ENCODE data around the gene CDX1.

DNA sequence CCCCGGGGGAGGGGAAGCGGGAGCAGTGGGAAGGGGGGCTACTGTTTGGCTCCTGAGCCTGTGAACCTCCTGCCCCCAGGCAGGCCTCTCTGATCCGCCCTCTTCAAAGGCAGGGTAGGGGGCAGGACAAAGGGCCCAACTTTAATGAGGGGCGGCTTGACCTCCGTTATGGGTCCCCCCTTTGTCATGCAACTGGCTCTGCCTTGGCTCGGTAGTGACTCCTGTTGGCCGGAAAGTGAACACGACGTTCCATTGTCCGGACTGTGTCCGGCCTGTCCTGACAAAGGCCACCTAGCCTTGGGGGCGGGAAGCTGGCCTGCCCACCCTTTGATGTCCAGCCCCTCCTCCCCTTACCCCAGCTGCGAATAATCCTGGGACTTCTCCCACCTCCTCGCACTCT, 1.3 kb downstream of the CDX1 start:
- TF ChIP-seq CTCF (IDR thresholded peaks at IDR 0.05; ENCODE audit: poor library complexity) (peak; percentile 17), EZH2 (IDR thresholded peaks at IDR 0.05; ENCODE audit: borderline replicate concordance) (no peak), EZH2phosphoT487 (IDR thresholded peaks at IDR 0.05; ENCODE audit: low read depth, severe bottlenecking, unreplicated experiment) (no peak)

All from hepatocyte (in vitro differentiated cells).